ENCODE data around the gene CACNA1I. TPM values are rescaled to one million over a fixed set of nuclear protein-coding genes. Genes with fewer than 3 reads are reported as not detected.
"Not testable (repeated sequence)": the region's sequence is repeated elsewhere in the genome, so short reads cannot be mapped to it uniquely, and the experiment has no call there.

Gene CACNA1I
- total RNA-seq: under 1 TPM in 6 of 7 donors, not detected in 1; 0.05 to 0.23 (median 0.11) TPM
- polyA plus RNA-seq: under 1 TPM; 0.02 to 0.07 TPM
- long read RNA-seq, donor 1: 0 reads
- long read RNA-seq, donor 2: 0 reads
- long read RNA-seq, donor 3, partial matches to known transcripts: 0 of 1 reads
- long read RNA-seq, donor 3, other reads (novel, unspliced or antisense): 1 of 1 reads

DNA sequence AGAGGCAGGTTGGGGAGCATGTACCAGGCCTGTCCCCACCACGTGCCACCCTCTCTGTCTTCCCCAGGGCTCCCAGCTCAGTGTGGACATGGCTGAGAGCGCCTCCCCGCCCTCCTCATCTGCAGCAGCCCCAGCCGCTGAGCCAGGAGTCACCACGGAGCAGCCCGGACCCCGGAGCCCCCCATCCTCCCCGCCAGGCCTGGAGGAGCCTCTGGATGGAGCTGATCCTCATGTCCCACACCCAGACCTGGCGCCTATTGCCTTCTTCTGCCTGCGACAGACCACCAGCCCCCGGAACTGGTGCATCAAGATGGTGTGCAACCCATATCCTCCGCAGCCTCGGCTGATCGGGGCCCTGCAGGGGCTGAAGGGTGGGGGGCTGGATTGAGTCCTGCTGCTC lies at the start of gene CACNA1I:
TSS of gene CACNA1I (plus strand) at position 89 of the 400 bp plus-strand sequence. CDS start at position 89, 0 bp downstream.
- Histone ChIP-seq H3K27me3 (no peaks in the 10 kb centered on the region), H3K4me1 (ENCODE audit: insufficient read depth) (no peaks in the 10 kb centered on the region), H3K4me3 (no peak within 1 kb of the TSS), H3K27ac (no peak within 1 kb of the TSS), H3K36me3 (no peaks in the 10 kb centered on the region), H3K9me3 (no peaks in the 10 kb centered on the region)
- 81 to 84% (median 82%) methylated on average over 14 of the region's 14 CpGs for WGBS, 3 donors
- TF ChIP-seq EP300 (IDR thresholded peaks at IDR 0.05) (no peak), POLR2A (IDR thresholded peaks at IDR 0.05) (no peak)
- TF ChIP-seq, protein P1, sequence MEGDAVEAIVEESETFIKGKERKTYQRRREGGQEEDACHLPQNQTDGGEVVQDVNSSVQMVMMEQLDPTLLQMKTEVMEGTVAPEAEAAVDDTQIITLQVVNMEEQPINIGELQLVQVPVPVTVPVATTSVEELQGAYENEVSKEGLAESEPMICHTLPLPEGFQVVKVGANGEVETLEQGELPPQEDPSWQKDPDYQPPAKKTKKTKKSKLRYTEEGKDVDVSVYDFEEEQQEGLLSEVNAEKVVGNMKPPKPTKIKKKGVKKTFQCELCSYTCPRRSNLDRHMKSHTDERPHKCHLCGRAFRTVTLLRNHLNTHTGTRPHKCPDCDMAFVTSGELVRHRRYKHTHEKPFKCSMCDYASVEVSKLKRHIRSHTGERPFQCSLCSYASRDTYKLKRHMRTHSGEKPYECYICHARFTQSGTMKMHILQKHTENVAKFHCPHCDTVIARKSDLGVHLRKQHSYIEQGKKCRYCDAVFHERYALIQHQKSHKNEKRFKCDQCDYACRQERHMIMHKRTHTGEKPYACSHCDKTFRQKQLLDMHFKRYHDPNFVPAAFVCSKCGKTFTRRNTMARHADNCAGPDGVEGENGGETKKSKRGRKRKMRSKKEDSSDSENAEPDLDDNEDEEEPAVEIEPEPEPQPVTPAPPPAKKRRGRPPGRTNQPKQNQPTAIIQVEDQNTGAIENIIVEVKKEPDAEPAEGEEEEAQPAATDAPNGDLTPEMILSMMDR (IDR thresholded peaks at IDR 0.05): no peak
- intact Hi-C loops (cut with DNase I): no loop called here
- no peak for DNase-seq

DNA sequence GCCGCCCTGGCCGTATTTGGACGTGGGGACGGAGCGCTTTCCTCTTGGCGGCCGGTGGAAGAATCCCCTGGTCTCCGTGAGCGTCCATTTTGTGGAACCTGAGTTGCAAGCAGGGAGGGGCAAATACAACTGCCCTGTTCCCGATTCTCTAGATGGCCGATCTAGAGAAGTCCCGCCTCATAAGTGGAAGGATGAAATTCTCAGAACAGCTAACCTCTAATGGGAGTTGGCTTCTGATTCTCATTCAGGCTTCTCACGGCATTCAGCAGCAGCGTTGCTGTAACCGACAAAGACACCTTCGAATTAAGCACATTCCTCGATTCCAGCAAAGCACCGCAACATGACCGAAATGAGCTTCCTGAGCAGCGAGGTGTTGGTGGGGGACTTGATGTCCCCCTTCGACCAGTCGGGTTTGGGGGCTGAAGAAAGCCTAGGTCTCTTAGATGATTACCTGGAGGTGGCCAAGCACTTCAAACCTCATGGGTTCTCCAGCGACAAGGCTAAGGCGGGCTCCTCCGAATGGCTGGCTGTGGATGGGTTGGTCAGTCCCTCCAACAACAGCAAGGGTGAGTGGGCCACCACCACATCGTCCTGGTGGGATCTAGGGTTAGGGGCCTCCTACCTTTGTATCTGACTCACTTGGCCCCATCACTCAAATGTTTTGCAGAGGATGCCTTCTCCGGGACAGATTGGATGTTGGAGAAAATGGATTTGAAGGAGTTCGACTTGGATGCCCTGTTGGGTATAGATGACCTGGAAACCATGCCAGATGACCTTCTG lies 49.3 kb upstream of the CACNA1I start:
- not testable (repeated sequence) for H3K36me3 ChIP-seq, H3K9me3 ChIP-seq, DNase-seq, H3K27me3 ChIP-seq
- 0 to 1% (median 0%) methylated on average over 23 to 28 of the region's 28 CpGs for WGBS, 3 donors
- peak overlapping the region; percentile 100 for H3K4me3 ChIP-seq
- H3K4me1 ChIP-seq (ENCODE audit: insufficient read depth): peaks cover 13% of the 10 kb centered on the region
- intact Hi-C loops (cut with DNase I): loop anchor here (5.0 to 10.0 kb wide), 6 partner anchors 116 to 656 kb away; partner anchors contain the start of genes RPL3 (in 3 of the 4), CBX7 (in 1 of the 4) and SYNGR1 (in 1 of the 4)
- peak overlapping the region; percentile 86 to 95 for H3K27ac ChIP-seq

DNA sequence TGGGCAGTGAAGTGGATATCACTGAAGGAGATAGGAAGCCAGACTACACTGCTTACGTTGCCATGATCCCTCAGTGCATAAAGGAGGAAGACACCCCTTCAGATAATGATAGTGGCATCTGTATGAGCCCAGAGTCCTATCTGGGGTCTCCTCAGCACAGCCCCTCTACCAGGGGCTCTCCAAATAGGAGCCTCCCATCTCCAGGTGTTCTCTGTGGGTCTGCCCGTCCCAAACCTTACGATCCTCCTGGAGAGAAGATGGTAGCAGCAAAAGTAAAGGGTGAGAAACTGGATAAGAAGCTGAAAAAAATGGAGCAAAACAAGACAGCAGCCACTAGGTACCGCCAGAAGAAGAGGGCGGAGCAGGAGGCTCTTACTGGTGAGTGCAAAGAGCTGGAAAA lies 48.5 kb upstream of the CACNA1I start:
- DNase-seq, H3K9me3 ChIP-seq, H3K36me3 ChIP-seq, H3K27me3 ChIP-seq: not testable (repeated sequence)
- H3K27ac ChIP-seq: peak overlapping the region in 1 of 2 donors; percentile 12
- H3K4me3 ChIP-seq: peak overlapping the region; percentile 100
- 1 to 9% (median 3%) methylated on average over 4 to 5 of the region's 5 CpGs for WGBS, 3 donors
- intact Hi-C loops (cut with DNase I): loop anchor here (5.0 to 10.0 kb wide), 6 partner anchors 117 to 657 kb away; partner anchors contain the start of genes RPL3 (in 3 of the 4), CBX7 (in 1 of the 4) and SYNGR1 (in 1 of the 4)
- H3K4me1 ChIP-seq (ENCODE audit: insufficient read depth): peaks cover 13% of the 10 kb centered on the region

DNA sequence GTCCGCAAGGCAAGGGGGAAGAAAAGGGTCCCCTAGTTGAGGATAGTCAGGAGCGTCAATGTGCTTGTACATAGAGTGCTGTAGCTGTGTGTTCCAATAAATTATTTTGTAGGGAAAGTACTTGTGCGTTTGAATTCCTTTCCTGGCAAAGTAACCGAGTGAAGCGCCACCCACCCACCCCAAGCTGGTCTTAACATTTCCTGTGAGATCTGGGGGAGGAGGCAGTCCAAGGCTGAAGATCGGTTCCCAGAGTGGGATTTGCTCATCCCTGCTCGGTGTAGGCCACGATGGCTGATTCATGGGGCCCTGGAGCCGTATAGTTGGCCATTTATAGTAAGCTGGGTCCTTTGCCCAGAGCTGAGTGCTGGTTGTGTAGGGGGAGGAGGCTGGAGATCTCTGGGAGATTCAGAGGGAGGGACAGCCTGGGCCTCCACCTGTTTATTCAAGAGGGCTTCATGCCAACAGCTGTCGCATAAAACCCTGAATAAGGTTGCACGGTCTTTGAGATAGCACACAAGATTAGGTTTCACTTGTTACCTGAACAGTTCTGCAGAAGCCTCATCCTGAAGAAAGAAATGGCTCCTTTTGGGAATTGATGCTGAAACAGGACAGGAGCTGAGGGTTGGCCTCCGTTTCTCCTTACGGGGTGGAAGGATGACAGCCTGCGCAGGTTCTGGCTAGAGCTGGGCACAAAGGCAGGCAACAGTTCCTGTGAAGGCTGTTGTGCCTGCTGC lies 47.8 kb upstream of the CACNA1I start:
- intact Hi-C loops (cut with DNase I): loop anchor here (5.0 to 10.0 kb wide), 6 partner anchors 118 to 658 kb away; partner anchors contain the start of genes RPL3 (in 3 of the 4), CBX7 (in 1 of the 4) and SYNGR1 (in 1 of the 4)
- H3K27me3 ChIP-seq: no peaks in the 10 kb centered on the region
- peak in 3 of 5 donors; percentile 50 to 58 (median 52) for DNase-seq
- WGBS, 3 donors: 4 to 6% (median 6%) methylated on average over 14 of the region's 14 CpGs
- H3K27ac ChIP-seq: no peak overlapping the region
- TF ChIP-seq POLR2A (IDR thresholded peaks at IDR 0.05) (no peak), EP300 (IDR thresholded peaks at IDR 0.05) (no peak)
- TF ChIP-seq, protein P1 (IDR thresholded peaks at IDR 0.05): no peak
- no peaks in the 10 kb centered on the region for H3K36me3 ChIP-seq
- peak overlapping the region; percentile 100 for H3K4me3 ChIP-seq
- H3K9me3 ChIP-seq: no peaks in the 10 kb centered on the region
- H3K4me1 ChIP-seq (ENCODE audit: insufficient read depth): peaks cover 15% of the 10 kb centered on the region

DNA sequence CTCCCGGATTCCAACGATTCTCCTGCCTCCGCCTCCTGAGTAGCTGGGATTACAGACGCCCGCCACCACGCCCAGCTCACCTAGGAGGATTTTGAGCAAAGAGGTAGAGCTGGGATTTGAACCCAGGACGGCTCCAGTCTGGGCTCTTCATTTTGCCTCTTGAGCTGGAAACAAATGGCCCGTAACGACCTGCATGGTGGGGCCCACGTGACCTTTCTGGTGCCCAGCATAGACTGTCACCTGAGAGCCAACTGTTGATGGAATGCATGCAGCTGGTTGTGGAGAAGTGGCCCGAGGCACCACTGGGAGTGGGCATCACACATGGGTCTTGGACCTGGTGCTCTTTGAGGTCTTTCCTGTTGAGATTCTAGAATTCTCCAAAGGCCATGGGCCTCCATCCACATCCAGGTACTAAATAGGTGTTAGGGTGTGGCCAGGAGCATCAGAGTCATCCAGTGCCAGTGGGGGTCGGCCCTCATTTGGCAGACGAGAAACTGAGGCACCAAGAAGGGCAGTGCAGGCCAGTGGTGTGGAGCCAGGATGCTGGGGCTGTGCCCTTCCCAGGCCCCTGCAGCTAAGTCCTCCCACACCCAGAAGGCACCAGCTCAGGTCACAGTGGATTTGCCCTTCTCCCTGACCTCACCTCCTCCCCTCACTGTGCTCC lies 46.3 kb upstream of the CACNA1I start:
- H3K4me1 ChIP-seq (ENCODE audit: insufficient read depth): peaks cover 16% of the 10 kb centered on the region
- H3K36me3 ChIP-seq: no peaks in the 10 kb centered on the region
- WGBS, 3 donors: 57 to 62% (median 62%) methylated on average over 13 of the region's 13 CpGs

More for the DNA sequence above, 46.3 kb upstream of the CACNA1I start:
- intact Hi-C loops (cut with DNase I): loop anchor here (2.0 to 10.0 kb wide), 7 partner anchors 27 to 659 kb away; partner anchors contain the start of genes RPL3 (in 3 of the 4), CBX7 (in 1 of the 4) and SYNGR1 (in 1 of the 4)
- Histone ChIP-seq H3K27ac (no peak overlapping the region), H3K27me3 (no peaks in the 10 kb centered on the region), H3K4me3 (no peak overlapping the region), H3K9me3 (no peaks in the 10 kb centered on the region)
- peak in 1 of 5 donors; percentile 26 for DNase-seq
- TF ChIP-seq EP300 (IDR thresholded peaks at IDR 0.05) (no peak), POLR2A (IDR thresholded peaks at IDR 0.05) (no peak)
- TF ChIP-seq, protein P1 (IDR thresholded peaks at IDR 0.05): no peak
